Measurements from ENCODE around the gene SEC24D. TPM values are rescaled to one million over a fixed set of nuclear protein-coding genes. Genes with fewer than 3 reads are reported as not detected.

The SEC24D gene
- total and polyA plus RNA-seq, 9 of the 15 experiments (the other 6 are each of a cell fraction or from before 2014, with no cell fraction given): 7.1 to 22.5 (median 11.3) TPM

GRCh38 chr4:118877797-118878196 is 41.9 kb upstream of the SEC24D start:
- ChIA-PET CTCF (ENCODE audit: low intra/inter-chr PET ratio) (no interaction called here), POLR2A (no interaction called here)
- ATAC-seq: no peak
- Histone ChIP-seq H3K27me3 (ENCODE audit: control insufficient read depth in 2 of 2, insufficient read depth in 2 of 2, low read length in 2 of 2) (peaks cover 2 to 12% of the 10 kb centered on the region in 2 experiments; a peak in 2 of 5 replicates), H3K27ac (ENCODE audit: extremely low read depth, low read depth, low read length) (no peak overlapping the region), H3K79me2 (ENCODE audit: control insufficient read depth, insufficient read depth, low read length) (no peaks in the 10 kb centered on the region), H3K4me2 (ENCODE audit: insufficient read depth, low read length) (no peak overlapping the region), H3K9me3 (replicated peaks; ENCODE audit: control insufficient read depth, insufficient read depth, low read depth, low read length) (peaks cover 4% of the 10 kb centered on the region; the same call in 1 of the 2 replicates), H4K20me1 (replicated peaks; ENCODE audit: control insufficient read depth, insufficient read depth, low read length) (no peaks in the 10 kb centered on the region), H3K9ac (ENCODE audit: insufficient read depth in 1 of 2, low read depth in 2 of 2, low read length in 2 of 2) (no peak overlapping the region), H3K9me1 (ENCODE audit: control insufficient read depth, insufficient read depth, low read length) (no peaks in the 10 kb centered on the region), H3K4me3 (no peak overlapping the region), H3K36me3 (ENCODE audit: control insufficient read depth, insufficient read depth, low read length) (no peaks in the 10 kb centered on the region), H2AFZ (ENCODE audit: low read depth, low read length) (no peak overlapping the region), H3K4me1 (replicated peaks in 1 of 2; ENCODE audit: control insufficient read depth in 2 of 2, insufficient read depth in 2 of 2, low read length in 2 of 2) (no peaks in the 10 kb centered on the region; a peak in 1 of 5 replicates)
- 14% methylated on average over 6 of the region's 6 CpGs for WGBS (ENCODE audit: insufficient coverage, low coverage, missing lambda C conversion rate)
- FAIRE-seq: no peak
- intact Hi-C loops (cut with micrococcal nuclease) (no loop called here), in situ Hi-C loops (cut with MboI) (no loop called here)
- BruUV-seq (replicated peaks): no TSS peak
- no peak for DNase-seq (ENCODE audit: extremely low read depth in 1 of 4, low spot score in 3 of 4)
- TF ChIP-seq ZNF146 (CRISPR knock-in tag; IDR thresholded peaks at IDR 0.05; ENCODE audit: unreplicated experiment) (peak; percentile 3), NR3C1 (CRISPR knock-in tag; IDR thresholded peaks at IDR 0.05) (no peak)

- TF ChIP-seq CBFA2T2 (conservative IDR thresholded peaks at IDR 0.05) (no peak), RAD21 (CRISPR knock-in tag; conservative IDR thresholded peaks at IDR 0.05 in 1 of 2, IDR thresholded peaks at IDR 0.05 in 1 of 2) (no peak), NR1H2 (CRISPR knock-in tag; IDR thresholded peaks at IDR 0.05) (no peak), ZNF175 (CRISPR knock-in tag; IDR thresholded peaks at IDR 0.05; ENCODE audit: low read depth) (no peak), HNRNPLL (IDR thresholded peaks at IDR 0.05; ENCODE audit: low read depth, low read length, poor library complexity, severe bottlenecking) (no peak), MXD1 (CRISPR knock-in tag; IDR thresholded peaks at IDR 0.05; ENCODE audit: borderline replicate concordance, poor library complexity, severe bottlenecking) (no peak), CBX1 (IDR thresholded peaks at IDR 0.05; ENCODE audit: low read depth) (no peak), ZNF134 (CRISPR knock-in tag; conservative IDR thresholded peaks at IDR 0.05) (no peak)
- in situ Hi-C loops (cut with MboI) (no loop called here), intact Hi-C loops (cut with micrococcal nuclease) (no loop called here)
- H4K20me1 ChIP-seq (replicated peaks; ENCODE audit: control insufficient read depth, insufficient read depth, low read length): no peaks in the 10 kb centered on the region
- H3K27me3 ChIP-seq (ENCODE audit: control insufficient read depth in 2 of 2, insufficient read depth in 2 of 2, low read length in 2 of 2): no peaks in the 10 kb centered on the region
- no peak overlapping the region for H3K4me2 ChIP-seq (ENCODE audit: insufficient read depth, low read length)
- no peak overlapping the region for H2AFZ ChIP-seq (ENCODE audit: low read depth, low read length)
- no TSS peak for BruUV-seq (replicated peaks)
- H3K27ac ChIP-seq (ENCODE audit: extremely low read depth, low read depth, low read length): no peak overlapping the region
- no peak for DNase-seq (ENCODE audit: extremely low read depth in 1 of 4, low spot score in 3 of 4)
- H3K36me3 ChIP-seq (ENCODE audit: control insufficient read depth, insufficient read depth, low read length): no peaks in the 10 kb centered on the region
- POLR2A ChIA-PET: interaction anchor here (0.5 kb wide), 1 partner anchor 58 kb away, joined by 3 read pairs; no protein-coding TSS in a partner anchor
- H3K4me3 ChIP-seq: no peak overlapping the region
- no peak overlapping the region for H3K9ac ChIP-seq (ENCODE audit: insufficient read depth in 1 of 2, low read depth in 2 of 2, low read length in 2 of 2)
- 6% methylated on average over 4 of the region's 4 CpGs for WGBS (ENCODE audit: insufficient coverage, low coverage, missing lambda C conversion rate)
- no peaks in the 10 kb centered on the region for H3K9me1 ChIP-seq (ENCODE audit: control insufficient read depth, insufficient read depth, low read length)
- no peaks in the 10 kb centered on the region for H3K79me2 ChIP-seq (ENCODE audit: control insufficient read depth, insufficient read depth, low read length)
- H3K9me3 ChIP-seq (replicated peaks; ENCODE audit: control insufficient read depth, insufficient read depth, low read depth, low read length): no peaks in the 10 kb centered on the region
- ATAC-seq: no peak
- FAIRE-seq: no peak
- H3K4me1 ChIP-seq (replicated peaks in 1 of 2; ENCODE audit: control insufficient read depth in 2 of 2, insufficient read depth in 2 of 2, low read length in 2 of 2): no peaks in the 10 kb centered on the region
- CTCF ChIA-PET (ENCODE audit: low intra/inter-chr PET ratio): no interaction called here
Measured at GRCh38 chr4:118872181-118872580, 36.3 kb upstream of the SEC24D start.
